ENCODE measurements around the gene UNC119B.

GRCh38 chr12:120766566-120766965 lies 56.3 kb downstream of the UNC119B start:
- TF ChIP-seq CTCF (IDR thresholded peaks at IDR 0.05 in 2 of 3, conservative IDR thresholded peaks at IDR 0.05 in 1 of 3; ENCODE audit: borderline replicate concordance in 1 of 3, insufficient read depth in 1 of 3, low read depth in 2 of 3, low read length in 2 of 3) = no peak
- TF ChIP-seq POLR2A (IDR thresholded peaks at IDR 0.05; ENCODE audit: borderline replicate concordance, extremely low read depth, insufficient read depth, insufficient read length) = no peak

Measured in HCT116 (cell line).